ENCODE results near the gene PCDHGC3.
"Not testable (repeated sequence)": the region's sequence is repeated elsewhere in the genome, so short reads cannot be mapped to it uniquely, and the experiment has no call there.

Gene PCDHGC3

GRCh38 chr5:141431286-141431685 is 44.5 kb upstream of the PCDHGC3 start:
- DNase-seq (ENCODE audit: low read depth in 1 of 2, low spot score in 1 of 2) = no peak
- TF ChIP-seq, protein P1, sequence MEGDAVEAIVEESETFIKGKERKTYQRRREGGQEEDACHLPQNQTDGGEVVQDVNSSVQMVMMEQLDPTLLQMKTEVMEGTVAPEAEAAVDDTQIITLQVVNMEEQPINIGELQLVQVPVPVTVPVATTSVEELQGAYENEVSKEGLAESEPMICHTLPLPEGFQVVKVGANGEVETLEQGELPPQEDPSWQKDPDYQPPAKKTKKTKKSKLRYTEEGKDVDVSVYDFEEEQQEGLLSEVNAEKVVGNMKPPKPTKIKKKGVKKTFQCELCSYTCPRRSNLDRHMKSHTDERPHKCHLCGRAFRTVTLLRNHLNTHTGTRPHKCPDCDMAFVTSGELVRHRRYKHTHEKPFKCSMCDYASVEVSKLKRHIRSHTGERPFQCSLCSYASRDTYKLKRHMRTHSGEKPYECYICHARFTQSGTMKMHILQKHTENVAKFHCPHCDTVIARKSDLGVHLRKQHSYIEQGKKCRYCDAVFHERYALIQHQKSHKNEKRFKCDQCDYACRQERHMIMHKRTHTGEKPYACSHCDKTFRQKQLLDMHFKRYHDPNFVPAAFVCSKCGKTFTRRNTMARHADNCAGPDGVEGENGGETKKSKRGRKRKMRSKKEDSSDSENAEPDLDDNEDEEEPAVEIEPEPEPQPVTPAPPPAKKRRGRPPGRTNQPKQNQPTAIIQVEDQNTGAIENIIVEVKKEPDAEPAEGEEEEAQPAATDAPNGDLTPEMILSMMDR (IDR thresholded peaks at IDR 0.05; ENCODE audit: insufficient read depth, low read length) = no peak
- TF ChIP-seq, protein P2, sequence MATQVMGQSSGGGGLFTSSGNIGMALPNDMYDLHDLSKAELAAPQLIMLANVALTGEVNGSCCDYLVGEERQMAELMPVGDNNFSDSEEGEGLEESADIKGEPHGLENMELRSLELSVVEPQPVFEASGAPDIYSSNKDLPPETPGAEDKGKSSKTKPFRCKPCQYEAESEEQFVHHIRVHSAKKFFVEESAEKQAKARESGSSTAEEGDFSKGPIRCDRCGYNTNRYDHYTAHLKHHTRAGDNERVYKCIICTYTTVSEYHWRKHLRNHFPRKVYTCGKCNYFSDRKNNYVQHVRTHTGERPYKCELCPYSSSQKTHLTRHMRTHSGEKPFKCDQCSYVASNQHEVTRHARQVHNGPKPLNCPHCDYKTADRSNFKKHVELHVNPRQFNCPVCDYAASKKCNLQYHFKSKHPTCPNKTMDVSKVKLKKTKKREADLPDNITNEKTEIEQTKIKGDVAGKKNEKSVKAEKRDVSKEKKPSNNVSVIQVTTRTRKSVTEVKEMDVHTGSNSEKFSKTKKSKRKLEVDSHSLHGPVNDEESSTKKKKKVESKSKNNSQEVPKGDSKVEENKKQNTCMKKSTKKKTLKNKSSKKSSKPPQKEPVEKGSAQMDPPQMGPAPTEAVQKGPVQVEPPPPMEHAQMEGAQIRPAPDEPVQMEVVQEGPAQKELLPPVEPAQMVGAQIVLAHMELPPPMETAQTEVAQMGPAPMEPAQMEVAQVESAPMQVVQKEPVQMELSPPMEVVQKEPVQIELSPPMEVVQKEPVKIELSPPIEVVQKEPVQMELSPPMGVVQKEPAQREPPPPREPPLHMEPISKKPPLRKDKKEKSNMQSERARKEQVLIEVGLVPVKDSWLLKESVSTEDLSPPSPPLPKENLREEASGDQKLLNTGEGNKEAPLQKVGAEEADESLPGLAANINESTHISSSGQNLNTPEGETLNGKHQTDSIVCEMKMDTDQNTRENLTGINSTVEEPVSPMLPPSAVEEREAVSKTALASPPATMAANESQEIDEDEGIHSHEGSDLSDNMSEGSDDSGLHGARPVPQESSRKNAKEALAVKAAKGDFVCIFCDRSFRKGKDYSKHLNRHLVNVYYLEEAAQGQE (IDR thresholded peaks at IDR 0.05; ENCODE audit: insufficient replicate concordance, low read depth) = no peak
- no peak for TF ChIP-seq GABPA (IDR thresholded peaks at IDR 0.05; ENCODE audit: low read depth)
- no peak for TF ChIP-seq SPI1 (IDR thresholded peaks at IDR 0.05; ENCODE audit: borderline replicate concordance, low read depth)
- TF ChIP-seq POLR2AphosphoS5 (IDR thresholded peaks at IDR 0.05; ENCODE audit: low read depth) = no peak
- no peaks in the 10 kb centered on the region for H3K27me3 ChIP-seq (ENCODE audit: insufficient read depth, poor library complexity, severe bottlenecking)
- H3K27ac ChIP-seq (replicated peaks) = no peak overlapping the region
- no peak overlapping the region for H3K4me3 ChIP-seq (replicated peaks; ENCODE audit: insufficient read depth, low read length)

- not testable (repeated sequence) for H3K27me3 ChIP-seq (ENCODE audit: insufficient read depth, poor library complexity, severe bottlenecking); H3K27ac ChIP-seq (replicated peaks); H3K4me3 ChIP-seq (replicated peaks; ENCODE audit: insufficient read depth, low read length); DNase-seq (ENCODE audit: low read depth in 1 of 2, low spot score in 1 of 2)
Observed at GRCh38 chr5:141432308-141432707, 43.5 kb upstream of the PCDHGC3 start.

GRCh38 chr5:141432726-141433125 is 43.0 kb upstream of the PCDHGC3 start:
- not testable (repeated sequence) for H3K4me3 ChIP-seq (replicated peaks; ENCODE audit: insufficient read depth, low read length); DNase-seq (ENCODE audit: low read depth in 1 of 2, low spot score in 1 of 2); H3K27me3 ChIP-seq (ENCODE audit: insufficient read depth, poor library complexity, severe bottlenecking); H3K27ac ChIP-seq (replicated peaks)

- H3K4me3 ChIP-seq (replicated peaks; ENCODE audit: insufficient read depth, low read length) = no peak overlapping the region
- H3K27ac ChIP-seq (replicated peaks) = no peak overlapping the region
- TF ChIP-seq POLR2AphosphoS5 (IDR thresholded peaks at IDR 0.05; ENCODE audit: low read depth) = no peak
- no peak for TF ChIP-seq SPI1 (IDR thresholded peaks at IDR 0.05; ENCODE audit: borderline replicate concordance, low read depth)
- TF ChIP-seq GABPA (IDR thresholded peaks at IDR 0.05; ENCODE audit: low read depth) = no peak
- TF ChIP-seq, protein P1 (IDR thresholded peaks at IDR 0.05; ENCODE audit: insufficient read depth, low read length) = no peak
- TF ChIP-seq, protein P2 (IDR thresholded peaks at IDR 0.05; ENCODE audit: insufficient replicate concordance, low read depth) = no peak
- H3K27me3 ChIP-seq (ENCODE audit: insufficient read depth, poor library complexity, severe bottlenecking) = no peaks in the 10 kb centered on the region
- no peak for DNase-seq (ENCODE audit: low read depth in 1 of 2, low spot score in 1 of 2)
Observed at GRCh38 chr5:141434006-141434405, 41.8 kb upstream of the PCDHGC3 start.

GRCh38 chr5:141437221-141437620 is 38.5 kb upstream of the PCDHGC3 start:
- no peaks in the 10 kb centered on the region for H3K27me3 ChIP-seq (ENCODE audit: insufficient read depth, poor library complexity, severe bottlenecking)
- no peak overlapping the region for H3K4me3 ChIP-seq (replicated peaks; ENCODE audit: insufficient read depth, low read length)
- no peak for TF ChIP-seq POLR2AphosphoS5 (IDR thresholded peaks at IDR 0.05; ENCODE audit: low read depth)
- TF ChIP-seq, protein P2 (IDR thresholded peaks at IDR 0.05; ENCODE audit: insufficient replicate concordance, low read depth) = no peak
- no peak for TF ChIP-seq SPI1 (IDR thresholded peaks at IDR 0.05; ENCODE audit: borderline replicate concordance, low read depth)
- TF ChIP-seq GABPA (IDR thresholded peaks at IDR 0.05; ENCODE audit: low read depth) = no peak
- TF ChIP-seq, protein P1 (IDR thresholded peaks at IDR 0.05; ENCODE audit: insufficient read depth, low read length) = no peak
- no peak overlapping the region for H3K27ac ChIP-seq (replicated peaks)
- no peak for DNase-seq (ENCODE audit: low read depth in 1 of 2, low spot score in 1 of 2)

Data from HL-60 (cell line).